HepG2 (cell line): Measurements from ENCODE around the gene TFPI. TPM values are rescaled to one million over a fixed set of nuclear protein-coding genes. Genes with fewer than 3 reads are reported as not detected.

Experiments used
- ARNTL ChIP-seq: sonication (generic); formaldehyde crosslinking; IDR thresholded peaks from 2 replicates; pipeline ENCODE4 v1.4.0; 2020; ENCODE audit warnings: mild to moderate bottlenecking, missing genetic modification reagents
- ATF4 ChIP-seq, 2 experiments: fragments of 450-650 bp in 1 of 2; sonication (generic) in 1 of 2; formaldehyde crosslinking; IDR thresholded peaks; 2 replicates each; pipeline versions ENCODE4 v1.5.0 to v1.8.0; 2020 to 2022; ENCODE audit warnings: mild to moderate bottlenecking in 1 of 2, missing genetic modification reagents in 1 of 2
- CREM ChIP-seq, 2 experiments: sonication (generic) in 1 of 2; formaldehyde crosslinking in 1 of 2; IDR thresholded peaks; 2 replicates each; pipeline versions ENCODE4 v1.4.0 to v1.6.1; 2016 to 2020; ENCODE audit warnings: antibody characterized with exemption in 1 of 2, mild to moderate bottlenecking in 1 of 2, missing genetic modification reagents in 1 of 2
- HOXD1 ChIP-seq: sonication (generic); formaldehyde crosslinking; IDR thresholded peaks from 2 replicates; pipeline ENCODE4 v1.5.0; 2020; ENCODE audit warnings: missing genetic modification reagents
- KDM5A ChIP-seq: fragments of 200-600 bp; sonication (generic); IDR thresholded peaks from 2 replicates; pipeline ENCODE4 v1.7.0; 2018; ENCODE audit warnings: antibody characterized with exemption, mild to moderate bottlenecking, low read length, borderline replicate concordance
- NR2C2 ChIP-seq: sonication (generic); formaldehyde crosslinking; IDR thresholded peaks from 2 replicates; pipeline ENCODE4 v1.4.0; 2020; ENCODE audit warnings: missing genetic modification reagents, mild to moderate bottlenecking, moderate library complexity, borderline replicate concordance
- SMAD3 ChIP-seq: sonication (generic); formaldehyde crosslinking; IDR thresholded peaks from 2 replicates; pipeline ENCODE4 v1.4.0; 2020; ENCODE audit warnings: missing genetic modification reagents
- SOX5 ChIP-seq: IDR thresholded peaks from 2 replicates; pipeline ENCODE4 v1.6.1; 2016; ENCODE audit warnings: borderline replicate concordance
- ZFP36L1 ChIP-seq: sonication (generic); formaldehyde crosslinking; IDR thresholded peaks from 2 replicates; pipeline ENCODE4 v1.8.0; 2022; ENCODE audit warnings: mild to moderate bottlenecking, missing genetic modification reagents, moderate library complexity
- ZMYM4 ChIP-seq: sonication (generic); formaldehyde crosslinking; IDR thresholded peaks from 2 replicates; pipeline ENCODE4 v1.8.1; 2023; ENCODE audit warnings: mild to moderate bottlenecking, missing genetic modification reagents
- ZNF224 ChIP-seq: sonication (generic); formaldehyde crosslinking; IDR thresholded peaks from 2 replicates; pipeline ENCODE4 v1.5.0; 2020; ENCODE audit warnings: mild to moderate bottlenecking, missing genetic modification reagents
- ZNF337 ChIP-seq: sonication (generic); formaldehyde crosslinking; IDR thresholded peaks from 2 replicates; pipeline ENCODE4 v1.5.1; 2020; ENCODE audit warnings: missing genetic modification reagents, low read depth, mild to moderate bottlenecking, borderline replicate concordance
- ZNF441 ChIP-seq: sonication (generic); formaldehyde crosslinking; IDR thresholded peaks from 2 replicates; pipeline ENCODE4 v1.7.0; 2021; ENCODE audit warnings: missing genetic modification reagents, borderline replicate concordance
- ZNF510 ChIP-seq: sonication (generic); formaldehyde crosslinking; IDR thresholded peaks from 2 replicates; pipeline ENCODE4 v1.4.0; 2020; ENCODE audit warnings: low read depth, mild to moderate bottlenecking, missing genetic modification reagents
- polyA plus RNA-seq, 8 experiments: library from polyadenylated mRNA; depleted of rRNA in 3 of 8; stranded (reverse) in 7 of 8; unstranded in 1 of 8; fragments of >200 nt; fragmentation: Illumina TruSeq in 4 of 8; extraction: Trizol in 4 of 8; gene quantifications; 2 replicates each; pipeline versions ENCODE4 v1.2.1 to v1.2.3, GENCODE V29; 2011 to 2016; ENCODE audit warnings: low read depth in 4 of 8, missing spikeins in 1 of 8, mixed read lengths in 1 of 8; ENCODE audit not compliant: insufficient read depth in 1 of 8
- total RNA-seq, 5 experiments: library from RNA; depleted of rRNA; stranded (reverse); fragments of >200 nt; fragmentation: Illumina TruSeq; extraction: Trizol; gene quantifications; 2 replicates each; pipeline ENCODE4 v1.2.3, GENCODE V29; 2016; ENCODE audit warnings: low read depth in 1 of 5
- TF ChIP-seq, protein P1 (sequence below): sonication (generic); formaldehyde crosslinking; IDR thresholded peaks from 2 replicates; pipeline ENCODE4 v1.4.0; 2020; ENCODE audit warnings: missing genetic modification reagents
- TF ChIP-seq, protein P2 (sequence below): sonication (generic); formaldehyde crosslinking; IDR thresholded peaks from 2 replicates; pipeline ENCODE4 v1.5.1; 2020; ENCODE audit warnings: mild to moderate bottlenecking, missing genetic modification reagents, borderline replicate concordance

TFPI gene
- total and polyA plus RNA-seq, 2 of the 13 experiments (the other 11 are each of a cell fraction or from before 2014, with no cell fraction given) = 301 to 436 TPM

- TF ChIP-seq, protein P1, sequence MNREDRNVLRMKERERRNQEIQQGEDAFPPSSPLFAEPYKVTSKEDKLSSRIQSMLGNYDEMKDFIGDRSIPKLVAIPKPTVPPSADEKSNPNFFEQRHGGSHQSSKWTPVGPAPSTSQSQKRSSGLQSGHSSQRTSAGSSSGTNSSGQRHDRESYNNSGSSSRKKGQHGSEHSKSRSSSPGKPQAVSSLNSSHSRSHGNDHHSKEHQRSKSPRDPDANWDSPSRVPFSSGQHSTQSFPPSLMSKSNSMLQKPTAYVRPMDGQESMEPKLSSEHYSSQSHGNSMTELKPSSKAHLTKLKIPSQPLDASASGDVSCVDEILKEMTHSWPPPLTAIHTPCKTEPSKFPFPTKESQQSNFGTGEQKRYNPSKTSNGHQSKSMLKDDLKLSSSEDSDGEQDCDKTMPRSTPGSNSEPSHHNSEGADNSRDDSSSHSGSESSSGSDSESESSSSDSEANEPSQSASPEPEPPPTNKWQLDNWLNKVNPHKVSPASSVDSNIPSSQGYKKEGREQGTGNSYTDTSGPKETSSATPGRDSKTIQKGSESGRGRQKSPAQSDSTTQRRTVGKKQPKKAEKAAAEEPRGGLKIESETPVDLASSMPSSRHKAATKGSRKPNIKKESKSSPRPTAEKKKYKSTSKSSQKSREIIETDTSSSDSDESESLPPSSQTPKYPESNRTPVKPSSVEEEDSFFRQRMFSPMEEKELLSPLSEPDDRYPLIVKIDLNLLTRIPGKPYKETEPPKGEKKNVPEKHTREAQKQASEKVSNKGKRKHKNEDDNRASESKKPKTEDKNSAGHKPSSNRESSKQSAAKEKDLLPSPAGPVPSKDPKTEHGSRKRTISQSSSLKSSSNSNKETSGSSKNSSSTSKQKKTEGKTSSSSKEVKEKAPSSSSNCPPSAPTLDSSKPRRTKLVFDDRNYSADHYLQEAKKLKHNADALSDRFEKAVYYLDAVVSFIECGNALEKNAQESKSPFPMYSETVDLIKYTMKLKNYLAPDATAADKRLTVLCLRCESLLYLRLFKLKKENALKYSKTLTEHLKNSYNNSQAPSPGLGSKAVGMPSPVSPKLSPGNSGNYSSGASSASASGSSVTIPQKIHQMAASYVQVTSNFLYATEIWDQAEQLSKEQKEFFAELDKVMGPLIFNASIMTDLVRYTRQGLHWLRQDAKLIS (CRISPR knock-in tag) = no peak
- peak; percentile 68; the same call in 1 of the 2 replicates for TF ChIP-seq ZFP36L1
- TF ChIP-seq ATF4 (CRISPR knock-in tag; IDR thresholded peaks at IDR 0.05) = peak in 1 of 2 experiments; percentile 83; a peak in 2 of 4 replicates
- TF ChIP-seq ARNTL = peak; percentile 49; the same call in 1 of the 2 replicates
- TF ChIP-seq CREM (IDR thresholded peaks at IDR 0.05) = peak; percentile 67
- no peak for TF ChIP-seq CREM (CRISPR knock-in tag; IDR thresholded peaks at IDR 0.05)
- TF ChIP-seq HOXD1 = 0 out of 2 replicates have a peak, but pooled peaks have one; percentile 28
- peak; percentile 71; the same call in 1 of the 2 replicates for TF ChIP-seq NR2C2
- peak; percentile 86; the same call in 1 of the 2 replicates for TF ChIP-seq ZMYM4 (CRISPR knock-in tag)
- peak; percentile 84 for TF ChIP-seq SOX5
- no peak for TF ChIP-seq ZNF441 (CRISPR knock-in tag)
- TF ChIP-seq, protein P2, sequence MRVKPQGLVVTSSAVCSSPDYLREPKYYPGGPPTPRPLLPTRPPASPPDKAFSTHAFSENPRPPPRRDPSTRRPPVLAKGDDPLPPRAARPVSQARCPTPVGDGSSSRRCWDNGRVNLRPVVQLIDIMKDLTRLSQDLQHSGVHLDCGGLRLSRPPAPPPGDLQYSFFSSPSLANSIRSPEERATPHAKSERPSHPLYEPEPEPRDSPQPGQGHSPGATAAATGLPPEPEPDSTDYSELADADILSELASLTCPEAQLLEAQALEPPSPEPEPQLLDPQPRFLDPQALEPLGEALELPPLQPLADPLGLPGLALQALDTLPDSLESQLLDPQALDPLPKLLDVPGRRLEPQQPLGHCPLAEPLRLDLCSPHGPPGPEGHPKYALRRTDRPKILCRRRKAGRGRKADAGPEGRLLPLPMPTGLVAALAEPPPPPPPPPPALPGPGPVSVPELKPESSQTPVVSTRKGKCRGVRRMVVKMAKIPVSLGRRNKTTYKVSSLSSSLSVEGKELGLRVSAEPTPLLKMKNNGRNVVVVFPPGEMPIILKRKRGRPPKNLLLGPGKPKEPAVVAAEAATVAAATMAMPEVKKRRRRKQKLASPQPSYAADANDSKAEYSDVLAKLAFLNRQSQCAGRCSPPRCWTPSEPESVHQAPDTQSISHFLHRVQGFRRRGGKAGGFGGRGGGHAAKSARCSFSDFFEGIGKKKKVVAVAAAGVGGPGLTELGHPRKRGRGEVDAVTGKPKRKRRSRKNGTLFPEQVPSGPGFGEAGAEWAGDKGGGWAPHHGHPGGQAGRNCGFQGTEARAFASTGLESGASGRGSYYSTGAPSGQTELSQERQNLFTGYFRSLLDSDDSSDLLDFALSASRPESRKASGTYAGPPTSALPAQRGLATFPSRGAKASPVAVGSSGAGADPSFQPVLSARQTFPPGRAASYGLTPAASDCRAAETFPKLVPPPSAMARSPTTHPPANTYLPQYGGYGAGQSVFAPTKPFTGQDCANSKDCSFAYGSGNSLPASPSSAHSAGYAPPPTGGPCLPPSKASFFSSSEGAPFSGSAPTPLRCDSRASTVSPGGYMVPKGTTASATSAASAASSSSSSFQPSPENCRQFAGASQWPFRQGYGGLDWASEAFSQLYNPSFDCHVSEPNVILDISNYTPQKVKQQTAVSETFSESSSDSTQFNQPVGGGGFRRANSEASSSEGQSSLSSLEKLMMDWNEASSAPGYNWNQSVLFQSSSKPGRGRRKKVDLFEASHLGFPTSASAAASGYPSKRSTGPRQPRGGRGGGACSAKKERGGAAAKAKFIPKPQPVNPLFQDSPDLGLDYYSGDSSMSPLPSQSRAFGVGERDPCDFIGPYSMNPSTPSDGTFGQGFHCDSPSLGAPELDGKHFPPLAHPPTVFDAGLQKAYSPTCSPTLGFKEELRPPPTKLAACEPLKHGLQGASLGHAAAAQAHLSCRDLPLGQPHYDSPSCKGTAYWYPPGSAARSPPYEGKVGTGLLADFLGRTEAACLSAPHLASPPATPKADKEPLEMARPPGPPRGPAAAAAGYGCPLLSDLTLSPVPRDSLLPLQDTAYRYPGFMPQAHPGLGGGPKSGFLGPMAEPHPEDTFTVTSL (CRISPR knock-in tag) = peak; percentile 74; the same call in 1 of the 2 replicates
- no peak for TF ChIP-seq KDM5A
- peak; percentile 97 for TF ChIP-seq SMAD3 (CRISPR knock-in tag)
- TF ChIP-seq ZNF510 (CRISPR knock-in tag) = no peak
- no peak for TF ChIP-seq ZNF224 (CRISPR knock-in tag)
- TF ChIP-seq ZNF337 (CRISPR knock-in tag) = no peak
Observed at GRCh38 chr2:187529977-187530721, 24.1 kb downstream of the TFPI start (continued).
